NCI-H187 treated with DMSO at 0.1 percent for 48 hours (cell line): ENCODE measurements around the gene VPS4A.

Source experiments
- DNase-seq: peaks from one replicate; lab custom pipeline; 2025; lab: John Stamatoyannopoulos, UW

The VPS4A gene

DNA sequence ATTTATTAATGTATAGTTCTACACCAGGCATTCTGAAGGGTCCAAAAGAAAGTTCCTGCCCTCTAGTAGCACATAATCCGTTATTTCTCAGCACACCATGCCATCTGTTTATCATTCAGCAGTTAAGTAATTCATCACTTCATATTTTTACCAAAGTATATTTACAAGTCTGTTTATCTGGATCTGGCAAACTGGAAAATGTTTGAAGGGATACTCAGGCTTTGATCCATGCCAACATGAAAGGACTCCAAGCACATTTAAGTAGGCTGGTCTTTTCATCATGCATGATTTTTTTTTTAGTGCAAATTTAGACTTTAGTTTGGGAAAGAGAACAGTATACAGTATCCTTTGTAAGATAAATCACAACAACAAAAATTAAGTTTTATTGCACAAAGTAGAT, 4.1 kb upstream of the VPS4A start:
- DNase-seq = no peak

DNA sequence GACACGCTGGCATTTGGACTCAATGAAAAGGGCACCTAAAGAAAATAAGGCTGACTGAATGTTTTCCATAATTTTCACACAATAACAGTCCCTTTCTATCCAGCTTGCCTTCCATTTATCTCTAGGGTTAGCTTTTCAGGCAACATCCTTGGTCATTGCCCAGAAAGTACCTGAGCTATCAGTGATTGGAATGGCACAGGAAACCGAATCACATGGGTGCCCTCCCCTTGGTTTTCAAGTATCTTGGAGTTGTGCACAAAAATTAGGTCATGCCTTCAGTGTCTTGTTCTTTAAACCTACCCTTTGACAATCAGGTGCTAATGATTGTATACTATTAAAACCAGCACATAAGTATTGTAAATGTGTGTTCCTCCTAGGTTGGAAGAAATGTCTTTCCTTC, 3.3 kb upstream of the VPS4A start:
- DNase-seq = no peak

DNA sequence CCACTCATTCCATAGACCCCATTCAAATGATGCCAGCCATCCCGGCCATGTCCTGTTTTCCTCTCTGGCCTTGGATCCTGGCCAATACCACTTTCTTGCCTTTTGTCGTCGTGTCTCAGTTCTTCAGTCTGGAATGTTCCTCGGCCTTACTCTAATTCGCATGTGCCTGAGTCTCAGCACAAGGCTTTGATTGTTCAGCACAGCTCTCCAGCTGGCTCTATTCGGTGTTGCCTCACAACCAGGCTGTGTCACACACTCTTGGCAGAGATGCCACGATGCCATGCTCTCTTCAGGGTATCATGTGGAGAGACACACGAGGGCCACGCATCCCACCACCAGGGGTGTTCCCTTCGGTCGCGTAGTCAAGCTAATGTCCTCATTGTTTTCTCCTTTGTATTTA, 1.8 kb upstream of the VPS4A start:
- no peak for DNase-seq

DNA sequence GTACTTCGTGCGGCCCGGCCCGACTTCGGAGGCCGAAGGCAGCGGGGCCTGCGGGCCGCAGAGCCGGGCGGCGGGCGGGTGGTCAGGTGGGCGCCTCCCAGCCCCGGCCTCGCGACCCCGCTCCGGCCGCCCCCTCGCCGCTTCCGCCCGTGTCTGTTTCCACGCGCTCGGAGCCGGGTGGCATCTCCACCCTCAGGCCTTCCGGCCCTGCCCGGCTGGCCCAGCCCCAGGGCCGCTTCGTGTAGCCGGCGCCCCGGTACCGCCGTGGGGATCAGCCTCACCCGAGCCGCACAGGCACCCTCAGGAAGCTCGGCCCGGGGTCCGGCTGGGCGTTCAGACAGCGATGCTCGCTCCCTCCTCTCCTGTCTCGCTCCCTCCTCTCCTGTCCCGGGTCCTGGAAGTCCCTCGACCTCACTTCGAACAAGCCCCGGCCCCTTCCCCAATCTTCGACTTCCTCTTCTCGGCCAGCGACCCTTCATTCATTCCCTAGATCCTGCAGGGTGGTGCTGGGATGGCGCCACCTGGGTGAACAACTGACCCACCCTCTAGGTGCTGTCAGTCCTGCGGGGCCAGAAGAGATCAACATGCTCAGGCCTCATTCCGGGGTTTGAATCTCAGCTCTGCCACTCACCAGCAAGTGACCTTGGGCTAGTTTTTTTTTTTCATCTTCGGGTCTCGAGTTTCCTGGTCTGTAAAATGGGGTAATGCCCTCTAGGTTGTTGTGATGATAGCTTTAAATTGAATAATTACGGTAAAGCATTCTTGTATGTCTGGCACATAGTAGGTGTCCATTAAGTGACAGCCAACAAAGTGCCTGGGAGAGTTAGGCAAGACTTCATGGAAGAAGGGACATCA, 610 bp downstream of the VPS4A start:
- DNase-seq = no peak

DNA sequence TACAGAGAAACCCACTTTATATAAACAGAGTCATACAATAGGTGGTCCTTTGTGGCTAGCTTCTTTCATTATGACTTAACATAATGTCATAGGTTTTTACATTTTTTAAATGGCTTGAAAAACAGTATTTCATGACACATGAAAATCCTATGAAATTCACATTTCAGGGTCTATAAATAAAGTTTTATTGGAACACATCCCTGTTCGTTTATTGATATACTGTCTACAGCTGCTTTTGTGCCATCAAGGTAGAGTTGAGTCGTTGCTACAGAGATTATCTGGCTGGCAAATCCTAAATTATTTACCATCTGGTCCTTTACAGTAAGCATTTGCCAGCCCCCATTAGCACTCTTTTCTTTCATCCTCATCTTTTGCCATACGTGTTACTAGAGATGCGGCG, 2.3 kb downstream of the VPS4A start:
- no peak for DNase-seq

DNA sequence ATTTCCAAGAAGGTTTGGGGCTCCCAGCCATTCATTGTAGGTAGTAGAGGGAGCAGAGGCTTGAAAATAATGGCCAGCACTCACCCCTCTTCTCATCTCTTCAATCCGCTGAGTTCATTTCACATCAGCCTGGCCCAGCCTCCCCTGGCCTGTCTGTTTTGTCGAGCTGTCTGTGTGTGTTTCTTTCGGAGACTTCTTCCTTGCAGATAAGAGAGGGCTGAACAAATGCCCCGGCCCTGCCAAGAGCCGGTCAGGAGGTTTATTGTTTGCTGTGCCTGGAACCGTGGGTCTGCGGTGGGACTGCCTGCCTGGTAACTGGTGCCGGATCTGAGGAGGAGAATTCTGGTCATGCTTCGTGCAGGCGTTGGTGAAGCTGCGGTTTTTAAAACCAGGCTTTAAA, 3.4 kb downstream of the VPS4A start:
- DNase-seq = no peak

DNA sequence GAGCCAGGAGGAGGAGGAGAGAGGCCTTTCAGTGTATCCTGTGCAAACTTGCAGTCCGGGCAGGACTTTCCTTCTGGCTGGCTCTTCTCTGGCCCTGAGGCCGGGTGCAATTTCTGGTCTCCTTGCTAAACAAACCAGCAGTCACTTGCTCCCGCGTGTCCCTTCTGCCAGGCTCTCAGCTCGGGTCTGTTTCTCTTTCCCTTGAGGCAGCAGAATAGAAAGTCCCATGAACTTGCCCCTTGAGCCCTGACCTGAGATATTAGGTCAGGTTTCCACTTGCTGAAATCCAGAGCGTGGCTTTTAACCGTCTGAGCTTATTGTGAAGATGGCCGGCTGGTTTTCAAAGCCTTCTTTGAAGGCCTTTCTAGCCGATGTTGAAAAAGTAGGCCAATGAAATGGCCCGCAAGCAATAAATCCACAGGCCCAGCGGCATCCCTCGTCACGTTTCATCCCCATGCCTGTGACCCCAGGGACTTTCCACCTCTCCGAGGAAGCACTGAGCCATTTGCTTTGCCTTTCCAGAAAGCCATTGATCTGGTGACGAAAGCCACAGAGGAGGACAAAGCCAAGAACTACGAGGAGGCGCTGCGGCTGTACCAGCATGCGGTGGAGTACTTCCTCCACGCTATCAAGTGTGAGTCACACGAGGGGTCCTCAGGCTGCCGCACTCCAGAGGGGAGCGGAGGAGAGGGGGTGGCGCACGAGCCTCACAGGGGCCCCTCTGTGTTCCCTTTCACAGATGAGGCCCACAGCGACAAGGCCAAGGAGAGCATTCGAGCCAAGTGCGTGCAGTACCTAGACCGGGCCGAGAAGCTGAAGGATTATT, 4.5 kb downstream of the VPS4A start:
- DNase-seq = no peak

DNA sequence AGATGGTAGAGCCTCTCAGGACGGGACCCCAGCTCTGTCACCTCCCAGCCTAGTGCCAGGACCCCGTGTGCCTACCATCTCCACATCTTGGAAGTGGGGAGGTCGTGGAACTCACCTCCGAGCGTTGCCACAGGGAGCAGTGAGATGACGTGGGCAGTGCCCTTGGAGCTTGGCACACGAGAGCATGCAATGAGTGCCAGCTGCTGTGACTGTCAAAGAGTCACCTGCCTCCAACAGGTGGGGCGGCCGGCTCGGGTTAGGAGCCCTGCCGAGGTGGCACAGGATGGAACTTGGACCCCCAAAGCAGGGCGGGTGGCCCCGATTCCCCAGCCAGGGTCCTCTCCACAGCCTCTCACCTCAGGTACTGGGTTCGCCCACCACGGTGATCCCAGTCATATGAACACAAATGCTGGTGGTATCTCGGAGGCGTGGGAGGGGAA, 5.5 kb downstream of the VPS4A start:
- DNase-seq = no peak

DNA sequence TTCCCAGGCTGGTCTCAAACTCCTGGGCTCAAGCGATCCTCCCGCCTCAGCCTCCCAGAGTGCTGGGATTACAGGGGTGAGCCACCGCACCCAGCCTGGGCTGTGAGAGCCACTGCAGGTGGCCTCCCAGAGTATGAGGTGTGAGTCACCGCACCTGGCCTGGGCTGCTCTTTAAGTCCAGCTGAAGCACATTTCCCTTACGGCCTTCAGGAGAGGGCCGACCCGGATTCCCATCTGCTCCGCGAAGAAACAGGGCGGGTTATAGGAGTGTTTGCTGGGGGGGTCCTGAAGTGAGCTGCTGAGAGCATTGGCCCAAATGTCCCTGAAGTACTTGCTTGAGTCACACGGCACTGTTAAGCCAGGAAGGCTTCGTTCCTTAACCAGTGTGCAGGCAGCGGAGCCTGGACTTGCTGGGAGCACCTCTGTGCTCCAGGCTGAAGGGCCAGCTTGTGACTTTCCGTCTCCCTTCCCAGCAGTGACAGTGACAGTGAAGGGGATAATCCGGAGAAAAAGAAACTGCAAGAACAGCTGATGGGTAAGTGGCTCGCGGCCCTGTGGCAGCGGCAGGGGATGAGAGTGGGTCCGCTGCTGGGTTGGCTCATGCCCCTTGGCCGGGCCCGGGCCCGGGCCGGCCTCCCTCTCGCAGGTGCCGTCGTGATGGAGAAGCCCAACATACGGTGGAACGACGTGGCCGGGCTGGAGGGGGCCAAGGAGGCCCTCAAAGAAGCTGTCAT, 7.2 kb downstream of the VPS4A start:
- DNase-seq = no peak

DNA sequence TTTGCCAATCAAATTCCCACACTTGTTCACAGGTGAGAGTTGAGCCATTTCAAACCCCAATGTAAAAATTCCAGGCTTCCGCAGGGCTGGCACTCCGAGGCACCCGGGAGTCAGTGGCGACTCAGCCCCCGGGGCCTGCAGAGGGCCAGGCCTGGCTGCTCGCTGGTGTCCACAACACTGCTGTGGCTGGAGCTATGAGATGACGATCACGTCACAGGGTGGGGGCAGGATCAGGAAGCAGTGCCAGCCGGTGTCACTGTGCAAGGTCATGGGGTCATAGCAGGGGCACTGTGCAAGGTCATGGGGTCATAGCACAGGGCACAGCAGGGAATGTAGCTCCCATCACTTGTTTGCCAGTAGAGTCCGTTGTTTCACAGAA, 7.8 kb downstream of the VPS4A start:
- no peak for DNase-seq

DNA sequence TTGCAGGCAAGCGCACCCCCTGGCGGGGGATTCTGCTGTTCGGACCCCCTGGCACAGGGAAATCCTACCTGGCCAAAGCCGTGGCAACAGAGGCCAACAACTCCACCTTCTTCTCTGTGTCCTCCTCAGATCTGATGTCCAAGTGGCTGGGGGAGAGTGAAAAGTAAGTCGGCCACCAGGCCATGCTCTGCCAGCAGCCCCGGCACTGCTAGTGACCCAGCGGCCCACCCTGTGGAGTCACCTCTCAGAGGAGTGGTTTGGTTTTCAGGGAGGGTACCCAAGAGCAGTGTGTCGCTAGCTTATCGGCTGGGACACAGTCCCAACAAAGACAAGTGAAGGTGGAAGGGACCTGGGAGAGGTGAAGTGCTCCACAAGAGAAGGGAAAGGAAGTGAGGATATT, 8.2 kb downstream of the VPS4A start:
- DNase-seq = no peak

DNA sequence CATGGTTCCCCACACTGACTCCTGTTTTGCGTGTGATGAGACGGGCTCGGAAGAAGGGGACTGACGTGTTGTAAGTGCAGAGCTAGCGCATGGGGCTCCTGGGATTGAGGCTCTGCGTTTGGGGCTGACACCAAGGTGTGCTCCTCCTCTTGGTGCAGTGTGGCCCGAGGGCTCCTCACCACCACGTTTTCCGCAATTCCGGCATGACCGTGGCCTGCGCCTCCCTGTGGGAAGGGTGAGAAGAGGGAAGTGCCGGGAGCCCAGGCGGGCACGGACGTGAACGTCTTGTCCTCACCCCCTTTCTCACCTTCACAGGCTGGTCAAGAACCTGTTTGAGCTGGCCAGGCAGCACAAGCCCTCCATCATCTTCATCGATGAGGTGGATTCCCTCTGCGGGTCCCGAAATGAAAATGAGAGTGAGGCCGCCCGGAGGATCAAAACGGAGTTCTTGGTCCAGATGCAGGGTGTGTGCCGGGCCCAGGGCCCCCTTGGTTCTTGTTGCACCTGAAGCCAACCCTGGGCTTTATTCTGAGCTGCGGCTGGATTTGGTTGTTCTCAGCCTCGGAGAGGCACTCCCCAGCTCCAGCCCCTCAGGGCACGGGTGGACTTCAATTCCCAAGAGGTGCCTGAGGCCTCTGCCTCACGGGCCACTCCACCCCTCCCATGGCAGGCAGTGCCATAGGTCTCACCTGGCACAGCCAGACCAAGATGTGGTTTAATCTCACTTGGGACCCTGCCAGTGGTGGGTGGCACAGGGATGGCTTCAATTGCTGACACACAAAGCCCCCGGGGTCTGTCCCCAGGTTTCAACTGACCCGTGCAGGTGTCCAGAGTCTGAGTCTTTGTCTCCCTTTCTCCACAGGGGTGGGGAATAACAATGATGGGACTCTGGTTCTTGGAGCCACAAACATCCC, 8.9 kb downstream of the VPS4A start:
- no peak for DNase-seq

DNA sequence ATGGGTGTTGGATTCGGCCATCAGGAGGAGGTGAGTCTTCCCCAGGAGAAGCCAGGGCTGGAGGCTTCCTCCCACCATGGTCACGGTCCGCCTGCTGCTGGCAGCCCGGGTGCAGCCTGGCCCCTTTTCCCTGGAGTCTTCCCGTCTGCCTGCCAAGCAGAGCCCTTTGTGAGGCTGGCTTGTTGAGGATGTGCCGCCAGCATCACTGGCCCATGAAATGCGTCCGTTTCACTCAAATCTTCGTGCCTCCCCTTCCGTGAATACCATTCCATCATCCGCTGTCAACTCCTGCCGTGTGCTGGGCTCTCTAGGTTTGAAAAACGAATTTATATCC, 9.6 kb downstream of the VPS4A start:
- no peak for DNase-seq

DNA sequence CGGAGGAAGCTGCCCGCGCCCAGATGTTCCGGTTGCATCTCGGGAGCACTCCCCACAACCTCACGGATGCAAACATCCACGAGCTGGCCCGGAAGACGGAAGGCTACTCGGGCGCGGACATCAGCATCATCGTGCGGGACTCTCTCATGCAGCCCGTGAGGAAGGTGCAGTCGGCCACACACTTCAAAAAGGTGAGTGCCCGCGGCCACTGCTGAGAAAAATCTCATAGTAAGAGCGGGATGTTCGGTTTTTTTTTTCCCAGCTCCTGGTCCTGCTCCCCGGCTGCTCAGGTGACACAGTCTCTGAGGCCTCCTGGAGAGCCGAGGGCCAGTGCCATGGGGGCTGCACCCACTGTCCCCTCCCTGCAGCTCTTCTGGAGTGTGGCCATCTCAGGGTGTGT, 9.9 kb downstream of the VPS4A start:
- no peak for DNase-seq

DNA sequence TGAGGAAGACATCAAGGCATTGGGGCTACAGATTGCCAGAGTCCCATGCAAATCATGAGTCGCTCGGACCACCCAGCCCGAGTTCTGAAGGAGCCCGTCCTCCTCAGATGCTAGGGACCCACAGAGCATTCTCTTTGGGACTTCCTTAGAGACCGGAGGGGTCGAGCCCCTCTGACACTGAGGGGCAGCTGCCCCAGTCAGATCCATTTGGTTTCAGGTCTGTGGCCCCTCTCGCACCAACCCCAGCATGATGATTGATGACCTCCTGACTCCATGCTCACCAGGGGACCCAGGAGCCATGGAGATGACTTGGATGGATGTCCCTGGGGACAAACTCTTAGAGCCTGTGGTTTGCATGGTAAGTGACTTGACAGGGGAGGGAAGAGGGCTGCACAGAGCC, 11.2 kb downstream of the VPS4A start:
- no peak for DNase-seq

DNA sequence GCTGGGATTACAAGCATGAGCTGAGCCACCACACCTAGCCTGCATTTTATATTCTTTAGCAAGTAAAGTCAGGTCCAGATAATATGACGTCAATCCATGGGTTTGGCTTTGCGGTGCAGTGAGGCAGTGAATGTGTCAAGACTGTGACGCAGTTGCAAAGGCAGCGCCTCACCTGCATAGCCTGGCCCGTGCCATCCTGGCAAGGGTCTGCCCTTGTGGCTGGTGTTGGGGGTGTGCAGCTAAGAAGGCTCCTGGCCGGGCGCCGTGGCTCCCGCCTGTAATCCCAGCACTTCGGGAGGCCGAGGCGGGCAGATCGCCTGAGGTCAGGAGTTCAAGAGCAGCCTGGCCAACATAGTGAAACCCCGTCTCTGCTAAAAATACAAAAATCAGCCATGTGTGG, 12.3 kb downstream of the VPS4A start:
- DNase-seq = no peak

DNA sequence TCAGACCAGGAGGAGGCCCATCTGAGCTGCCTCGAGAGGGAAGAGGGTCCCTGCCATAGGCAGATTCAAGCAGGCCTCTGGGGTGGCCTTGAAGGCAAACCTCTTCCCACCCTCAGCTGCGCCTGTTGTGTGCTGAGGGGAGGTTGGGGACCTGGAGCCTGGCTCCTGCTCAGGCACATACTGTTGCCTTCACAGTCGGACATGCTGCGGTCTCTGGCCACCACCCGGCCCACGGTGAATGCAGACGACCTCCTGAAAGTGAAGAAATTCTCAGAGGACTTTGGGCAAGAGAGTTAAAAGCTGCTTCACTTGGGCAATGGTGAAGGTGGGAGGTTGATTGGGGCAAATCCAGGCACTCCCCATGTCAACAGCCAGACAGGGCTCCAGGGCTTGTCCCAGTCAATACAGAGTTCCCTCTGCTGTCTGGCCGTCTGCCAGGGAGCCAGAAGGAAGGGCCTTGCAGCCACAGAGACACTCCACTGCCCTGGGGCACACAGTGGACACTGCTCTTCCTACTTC, 12.9 kb downstream of the VPS4A start:
- no peak for DNase-seq

DNA sequence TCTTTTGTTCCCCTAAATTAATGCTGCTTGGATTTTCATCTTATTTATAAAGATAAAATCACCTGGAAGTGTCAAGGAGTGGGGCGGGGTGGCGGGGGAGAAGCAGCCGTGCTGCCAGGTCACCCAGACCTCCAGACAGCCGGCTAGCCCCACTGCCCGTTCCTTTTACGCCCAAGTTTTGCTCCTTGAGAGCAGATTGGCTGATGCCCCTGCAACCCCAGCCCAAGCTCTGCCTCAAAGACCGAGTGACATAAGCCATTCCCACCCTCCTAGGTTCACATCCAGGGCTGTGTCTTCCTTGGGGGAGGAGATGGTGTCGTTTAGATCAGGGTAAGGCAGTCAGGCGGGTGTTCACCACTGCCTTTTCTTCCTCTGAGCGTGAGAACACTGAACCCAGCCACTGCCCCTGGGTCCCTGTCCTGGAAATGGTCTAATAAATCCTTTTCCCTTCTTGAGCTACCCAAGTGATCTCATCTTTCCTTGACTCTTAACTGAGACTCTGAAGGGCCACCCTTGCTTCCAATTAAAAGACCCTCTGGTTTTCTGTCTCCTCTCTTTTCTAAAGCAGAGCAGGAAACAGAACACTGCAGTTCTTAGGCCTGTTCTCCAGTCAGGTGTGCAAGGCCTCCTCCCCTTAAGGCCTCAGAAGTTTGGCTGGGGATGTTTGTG, 13.6 kb downstream of the VPS4A start:
- DNase-seq = no peak

DNA sequence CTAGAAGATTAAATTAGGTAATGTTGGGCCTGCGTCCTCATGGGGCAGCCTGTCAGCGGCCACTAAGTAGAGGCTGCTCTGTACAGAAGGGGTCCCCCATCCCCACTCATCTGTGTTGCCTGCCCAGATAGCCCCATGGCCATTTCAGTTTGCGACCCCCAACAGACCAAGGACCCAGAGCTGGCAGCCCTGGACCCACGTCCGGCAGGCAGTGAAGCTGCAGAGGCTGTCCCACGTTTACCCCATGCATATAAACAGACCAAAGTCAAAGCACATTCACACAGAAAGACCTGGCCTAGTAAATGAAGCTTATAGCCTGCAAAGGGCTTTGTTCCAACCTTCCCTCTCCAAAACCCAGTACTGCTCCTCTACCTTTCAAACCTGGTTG, 14.6 kb downstream of the VPS4A start:
- DNase-seq = no peak

DNA sequence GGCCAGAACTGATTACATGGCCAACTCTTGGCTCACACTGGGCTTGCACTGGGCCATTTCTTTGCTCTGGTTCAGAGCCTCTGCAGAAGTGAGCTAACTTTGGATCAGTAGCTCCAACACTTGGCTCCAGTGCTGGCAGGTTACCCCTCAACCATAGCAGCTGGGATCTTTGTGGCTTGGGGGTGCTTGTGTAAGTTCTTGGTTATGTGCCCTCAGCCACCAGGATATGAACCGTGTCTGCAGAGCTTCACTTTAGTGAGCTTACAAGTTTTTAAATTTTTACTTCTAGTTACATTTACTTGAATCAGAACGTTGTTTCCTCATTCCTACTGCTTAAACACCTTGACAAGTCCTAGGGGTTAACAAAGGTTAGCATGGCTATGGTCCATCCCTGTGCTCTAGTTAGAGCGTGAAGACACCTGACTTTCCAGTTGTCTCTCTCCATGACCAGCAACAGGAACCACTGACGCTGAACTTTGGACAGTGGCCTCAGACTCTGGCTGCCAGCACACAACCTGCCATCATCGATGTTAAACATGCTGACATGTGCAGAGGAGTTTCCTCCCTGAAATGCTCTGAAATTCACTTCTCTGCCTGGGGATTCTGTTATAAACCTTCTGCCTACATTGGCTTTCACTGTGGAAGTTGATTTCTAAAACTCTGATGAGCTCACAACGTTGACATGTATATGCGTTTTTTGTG, 15.2 kb downstream of the VPS4A start:
- no peak for DNase-seq
